Measurements from ENCODE around the gene RABGAP1L.
"Not testable (repeated sequence)": the region's sequence is repeated elsewhere in the genome, so short reads cannot be mapped to it uniquely, and the experiment has no call there.

The RABGAP1L gene

DNA sequence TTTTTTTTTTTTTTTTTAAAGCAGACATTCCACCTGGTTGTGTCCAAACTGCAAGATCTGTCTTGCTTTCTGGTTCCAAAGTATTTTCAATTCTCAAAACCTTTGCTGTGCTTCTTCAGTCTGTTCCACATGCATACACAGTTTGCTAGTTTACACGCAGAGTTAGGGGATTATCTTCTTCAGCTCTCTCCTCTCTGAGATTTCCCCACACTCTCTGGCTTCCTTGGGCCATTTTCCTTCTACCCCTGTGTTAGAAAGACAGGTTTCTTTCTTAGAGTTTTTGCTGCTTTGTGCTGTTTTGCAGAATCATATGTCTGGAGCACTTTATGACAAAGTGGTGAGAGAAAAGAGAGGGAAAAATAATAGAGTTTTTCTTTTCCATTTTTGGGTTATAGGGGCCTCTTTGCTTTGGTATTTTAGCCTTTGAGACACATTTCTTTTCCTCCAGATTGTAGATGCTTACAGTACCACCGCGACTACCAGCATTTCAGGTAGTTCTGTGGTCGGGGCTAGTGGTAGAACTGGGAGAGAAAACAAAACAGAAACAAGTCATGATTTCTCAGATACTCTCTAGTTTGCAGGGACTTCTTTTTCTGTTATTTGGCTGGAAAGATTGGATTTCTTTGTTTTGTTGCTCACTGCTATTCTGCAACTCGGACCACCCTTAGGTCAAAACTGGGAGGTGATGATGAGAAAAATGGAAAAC is 66.3 kb downstream of the RABGAP1L start:
- Histone ChIP-seq H3K4me2 (ENCODE audit: low read length) (no peak overlapping the region), H3K4me3 (ENCODE audit: low read length) (no peak overlapping the region), H3K9me3 (ENCODE audit: insufficient read depth, low read length) (no peaks in the 10 kb centered on the region), H3K27ac (ENCODE audit: low read length) (no peak overlapping the region), H3K36me3 (replicated peaks; ENCODE audit: low read depth, low read length) (peaks cover 38% of the 10 kb centered on the region), H3K79me2 (ENCODE audit: low read length) (peaks cover 10% of the 10 kb centered on the region; the same call in 1 of the 2 replicates), H3K9ac (ENCODE audit: low read length) (no peak overlapping the region), H3K27me3 (ENCODE audit: low read depth, low read length) (no peaks in the 10 kb centered on the region), H3K4me1 (ENCODE audit: low read length) (peaks cover 16% of the 10 kb centered on the region), H4K20me1 (ENCODE audit: insufficient read depth, low read length) (no peaks in the 10 kb centered on the region), H2AFZ (ENCODE audit: low read depth, low read length) (no peak overlapping the region)
- no peak for TF ChIP-seq CTCF (IDR thresholded peaks at IDR 0.05; ENCODE audit: low read depth, low read length)
- TF ChIP-seq EZH2phosphoT487 (IDR thresholded peaks at IDR 0.05; ENCODE audit: low read depth), result no peak

DNA sequence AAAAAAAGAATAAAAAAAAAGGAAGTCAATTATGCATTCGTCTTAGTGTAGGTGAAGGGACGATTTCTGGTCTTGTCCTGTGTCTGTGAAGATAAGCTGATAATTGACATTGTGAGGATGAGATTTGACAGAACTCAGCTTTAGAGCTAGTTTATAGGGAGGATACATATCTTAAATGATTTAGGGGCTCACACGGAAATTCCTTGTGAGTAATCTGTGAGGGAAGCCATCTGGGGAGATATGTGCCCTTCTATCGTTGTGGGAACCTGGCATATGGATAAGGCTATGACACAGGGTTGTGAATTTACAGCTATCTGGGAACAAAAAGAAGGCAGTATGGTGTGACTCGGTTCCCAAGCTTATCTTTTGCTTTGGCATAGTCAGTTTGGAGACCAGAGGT is 71.1 kb downstream of the RABGAP1L start:
- no peak for TF ChIP-seq CTCF (IDR thresholded peaks at IDR 0.05; ENCODE audit: low read depth, low read length)
- no peak for TF ChIP-seq EZH2phosphoT487 (IDR thresholded peaks at IDR 0.05; ENCODE audit: low read depth)
- H3K27me3 ChIP-seq (ENCODE audit: low read depth, low read length), result no peaks in the 10 kb centered on the region
- H3K9me3 ChIP-seq (ENCODE audit: insufficient read depth, low read length), result no peaks in the 10 kb centered on the region
- H3K9ac ChIP-seq (ENCODE audit: low read length), result no peak overlapping the region
- H4K20me1 ChIP-seq (ENCODE audit: insufficient read depth, low read length), result peaks cover 3% of the 10 kb centered on the region; the same call in 1 of the 2 replicates
- no peaks in the 10 kb centered on the region for H3K4me1 ChIP-seq (ENCODE audit: low read length)
- peaks cover 10% of the 10 kb centered on the region; the same call in 1 of the 2 replicates for H3K79me2 ChIP-seq (ENCODE audit: low read length)
- H3K4me3 ChIP-seq (ENCODE audit: low read length), result no peak overlapping the region
- H3K36me3 ChIP-seq (replicated peaks; ENCODE audit: low read depth, low read length), result peaks cover 38% of the 10 kb centered on the region
- H3K27ac ChIP-seq (ENCODE audit: low read length), result no peak overlapping the region
- H3K4me2 ChIP-seq (ENCODE audit: low read length), result no peak overlapping the region
- H2AFZ ChIP-seq (ENCODE audit: low read depth, low read length), result no peak overlapping the region

- Histone ChIP-seq H3K4me2 (ENCODE audit: low read length) (no peak overlapping the region), H2AFZ (ENCODE audit: low read depth, low read length) (no peak overlapping the region), H3K79me2 (ENCODE audit: low read length) (0 out of 2 replicates have a peak, but pooled peaks cover 3% of the 10 kb centered on the region), H3K4me3 (ENCODE audit: low read length) (no peak overlapping the region), H3K9ac (ENCODE audit: low read length) (no peak overlapping the region), H3K4me1 (ENCODE audit: low read length) (no peaks in the 10 kb centered on the region), H3K27me3 (ENCODE audit: low read depth, low read length) (no peaks in the 10 kb centered on the region), H3K9me3 (ENCODE audit: insufficient read depth, low read length) (no peaks in the 10 kb centered on the region), H3K27ac (ENCODE audit: low read length) (no peak overlapping the region), H3K36me3 (replicated peaks; ENCODE audit: low read depth, low read length) (peaks cover 34% of the 10 kb centered on the region), H4K20me1 (ENCODE audit: insufficient read depth, low read length) (peaks cover 3% of the 10 kb centered on the region; the same call in 1 of the 2 replicates)
- TF ChIP-seq EZH2phosphoT487 (IDR thresholded peaks at IDR 0.05; ENCODE audit: low read depth) (no peak), CTCF (IDR thresholded peaks at IDR 0.05; ENCODE audit: low read depth, low read length) (no peak)
Measured at GRCh38 chr1:174232761-174233160, 73.4 kb downstream of the RABGAP1L start.

DNA sequence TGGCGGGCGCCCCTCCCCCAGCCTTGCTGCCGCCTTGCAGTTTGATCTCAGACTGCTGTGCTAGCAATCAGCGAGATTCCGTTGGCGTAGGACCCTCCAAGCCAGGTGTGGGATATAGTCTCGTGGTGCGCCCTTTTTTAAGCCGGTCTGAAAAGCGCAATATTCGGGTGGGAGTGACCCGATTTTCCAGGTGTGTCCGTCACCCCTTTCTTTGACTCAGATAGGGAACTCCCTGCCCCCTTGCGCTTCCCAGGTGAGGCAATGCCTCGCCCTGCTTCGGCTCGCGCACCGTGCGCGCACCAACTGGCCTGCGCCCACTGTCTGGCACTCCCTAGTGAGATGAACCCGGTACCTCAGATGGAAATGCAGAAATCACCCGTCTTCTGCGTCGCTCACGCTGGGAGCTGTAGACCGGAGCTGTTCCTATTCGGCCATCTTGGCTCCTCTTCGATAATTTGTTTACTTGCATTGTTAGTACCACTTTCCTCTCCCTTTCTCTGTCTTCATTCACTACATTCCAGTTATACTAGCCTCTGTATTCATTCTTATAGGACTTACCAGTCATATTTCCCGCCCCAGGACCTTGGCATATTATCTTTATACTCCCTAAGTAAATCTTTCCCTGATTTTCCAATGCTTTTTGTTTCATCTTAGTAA is 79.7 kb downstream of the RABGAP1L start:
- not testable (repeated sequence) for H3K9me3 ChIP-seq (ENCODE audit: insufficient read depth, low read length); H4K20me1 ChIP-seq (ENCODE audit: insufficient read depth, low read length); H3K27me3 ChIP-seq (ENCODE audit: low read depth, low read length); H3K79me2 ChIP-seq (ENCODE audit: low read length); H3K4me3 ChIP-seq (ENCODE audit: low read length); H3K27ac ChIP-seq (ENCODE audit: low read length); H3K4me1 ChIP-seq (ENCODE audit: low read length); H2AFZ ChIP-seq (ENCODE audit: low read depth, low read length); H3K4me2 ChIP-seq (ENCODE audit: low read length); H3K9ac ChIP-seq (ENCODE audit: low read length)
- H3K36me3 ChIP-seq (replicated peaks; ENCODE audit: low read depth, low read length), result peaks cover 13% of the 10 kb centered on the region
